OCI-LY1 (cell line): Measurements from ENCODE around the gene CLCA4.

Experiments used
- H2AFZ ChIP-seq: fragments of 200-600 bp; sonication (generic), shearing (Covaris generic); 2 replicates; pipeline ENCODE4 v1.6.0; 2014; ENCODE audit warnings: antibody characterized with exemption, mild to moderate bottlenecking, low read length
- H3F3A ChIP-seq: fragments of 200-600 bp; sonication (generic), shearing (Covaris generic); 2 replicates; pipeline ENCODE4 v1.6.0; 2014; ENCODE audit warnings: mild to moderate bottlenecking, antibody characterized with exemption, low read length, moderate library complexity; ENCODE audit not compliant: insufficient read depth
- H3K27ac ChIP-seq: fragments of 200-600 bp; sonication (generic); 2 replicates; pipeline ENCODE4 v1.5.1; 2014; ENCODE audit warnings: low read length, mixed run types, mild to moderate bottlenecking, low read depth; ENCODE audit not compliant: poor library complexity, severe bottlenecking
- H3K27me3 ChIP-seq: fragments of 200-600 bp; sonication (generic); 2 replicates; pipeline ENCODE4 v1.6.0; 2014; ENCODE audit warnings: antibody characterized with exemption, mild to moderate bottlenecking, low read length, moderate library complexity; ENCODE audit not compliant: insufficient read depth
- H3K36me3 ChIP-seq: fragments of 200-600 bp; sonication (generic); 2 replicates; pipeline ENCODE4 v1.6.1; 2014; ENCODE audit warnings: mild to moderate bottlenecking, antibody characterized with exemption, low read length, moderate library complexity, mixed read lengths; ENCODE audit not compliant: insufficient read depth
- H3K4me1 ChIP-seq: fragments of 200-600 bp; sonication (generic); 2 replicates; pipeline ENCODE4 v1.5.1; 2014; ENCODE audit warnings: mild to moderate bottlenecking, low read length, moderate library complexity; ENCODE audit not compliant: insufficient read depth, severe bottlenecking
- H3K4me2 ChIP-seq: fragments of 200-600 bp; sonication (generic), shearing (Covaris generic); 2 replicates; pipeline ENCODE4 v1.6.1; 2014; ENCODE audit warnings: low read length
- H3K4me3 ChIP-seq: fragments of 200-600 bp; sonication (generic); 2 replicates; pipeline ENCODE4 v1.5.1; 2014; ENCODE audit warnings: low read length, low read depth, mild to moderate bottlenecking, mixed read lengths; ENCODE audit not compliant: poor library complexity, severe bottlenecking
- H3K79me2 ChIP-seq: fragments of 200-600 bp; shearing (Covaris generic); 2 replicates; pipeline ENCODE4 v1.6.1; 2016; ENCODE audit warnings: mixed run types, low read length, mixed read lengths; ENCODE audit not compliant: insufficient read depth
- H3K9ac ChIP-seq: fragments of 200-600 bp; sonication (generic), shearing (Covaris generic); 2 replicates; pipeline ENCODE4 v1.6.1; 2014; ENCODE audit warnings: mild to moderate bottlenecking, low read length, mixed read lengths
- H3K9me2 ChIP-seq: fragments of 200-600 bp; sonication (generic), shearing (Covaris generic); 2 replicates; pipeline ENCODE4 v1.6.1; 2014; ENCODE audit warnings: low read depth, mild to moderate bottlenecking, low read length, mixed read lengths
- H3K9me3 ChIP-seq: fragments of 200-600 bp; shearing (Covaris generic); 2 replicates; pipeline ENCODE4 v1.6.1; 2014; ENCODE audit warnings: low read length, mixed read lengths
- H4K20me1 ChIP-seq: fragments of 200-600 bp; sonication (generic), shearing (Covaris generic); 2 replicates; pipeline ENCODE4 v1.6.0; 2016; ENCODE audit warnings: mild to moderate bottlenecking, low read length; ENCODE audit not compliant: insufficient read depth
- CTCF ChIP-seq: fragments of 200-600 bp; sonication (generic), shearing (Covaris generic); IDR thresholded peaks from 2 replicates; pipeline ENCODE4 v1.5.1; 2017; ENCODE audit warnings: mild to moderate bottlenecking, antibody characterized with exemption, low read length, moderate library complexity, mixed read lengths
- EZH2 ChIP-seq: fragments of 200-600 bp; sonication (generic), shearing (Covaris generic); IDR thresholded peaks from 2 replicates; pipeline ENCODE4 v1.8.0; 2017; ENCODE audit warnings: borderline replicate concordance, mixed run types, mild to moderate bottlenecking, antibody characterized with exemption, low read length, moderate library complexity, mixed read lengths

Gene CLCA4

GRCh38 chr1:86515597-86515996, 31.3 kb upstream of the CLCA4 start:
- TF ChIP-seq CTCF (peak; percentile 40; the same call in 1 of the 2 replicates), EZH2 (no peak)
- H3K27me3 ChIP-seq: no peaks in the 10 kb centered on the region
- no peaks in the 10 kb centered on the region for H4K20me1 ChIP-seq
- H3K4me3 ChIP-seq: no peak overlapping the region
- no peaks in the 10 kb centered on the region for H3F3A ChIP-seq
- no peak overlapping the region for H3K4me2 ChIP-seq
- no peak overlapping the region for H2AFZ ChIP-seq
- no peak overlapping the region for H3K9ac ChIP-seq
- no peaks in the 10 kb centered on the region for H3K9me3 ChIP-seq
- H3K9me2 ChIP-seq: no peaks in the 10 kb centered on the region
- no peaks in the 10 kb centered on the region for H3K79me2 ChIP-seq
- H3K27ac ChIP-seq: no peak overlapping the region
- H3K4me1 ChIP-seq: no peaks in the 10 kb centered on the region
- no peaks in the 10 kb centered on the region for H3K36me3 ChIP-seq

GRCh38 chr1:86516335-86516734, 30.5 kb upstream of the CLCA4 start:
- Histone ChIP-seq H3K27ac (no peak overlapping the region), H3K9me2 (no peaks in the 10 kb centered on the region), H2AFZ (no peak overlapping the region), H3F3A (no peaks in the 10 kb centered on the region), H3K4me2 (no peak overlapping the region), H3K4me1 (no peaks in the 10 kb centered on the region), H3K27me3 (no peaks in the 10 kb centered on the region), H3K79me2 (no peaks in the 10 kb centered on the region), H3K9ac (no peak overlapping the region), H4K20me1 (no peaks in the 10 kb centered on the region), H3K36me3 (no peaks in the 10 kb centered on the region), H3K4me3 (no peak overlapping the region), H3K9me3 (no peaks in the 10 kb centered on the region)
- TF ChIP-seq CTCF: no peak
- no peak for TF ChIP-seq EZH2

- Histone ChIP-seq H3K27me3 (no peaks in the 10 kb centered on the region), H3K27ac (no peak overlapping the region), H3K79me2 (no peaks in the 10 kb centered on the region), H3K4me3 (no peak overlapping the region), H2AFZ (no peak overlapping the region), H4K20me1 (no peaks in the 10 kb centered on the region), H3F3A (no peaks in the 10 kb centered on the region), H3K9me3 (no peaks in the 10 kb centered on the region), H3K9ac (no peak overlapping the region), H3K4me2 (no peak overlapping the region), H3K4me1 (no peaks in the 10 kb centered on the region), H3K9me2 (no peaks in the 10 kb centered on the region), H3K36me3 (no peaks in the 10 kb centered on the region)
- TF ChIP-seq EZH2 (no peak), CTCF (no peak)
Observed at GRCh38 chr1:86517336-86517735, 29.5 kb upstream of the CLCA4 start.
